ENCODE results near the gene SIL1.
"Not testable (repeated sequence)": the region's sequence is repeated elsewhere in the genome, so short reads cannot be mapped to it uniquely, and the experiment has no call there.

Gene SIL1

DNA sequence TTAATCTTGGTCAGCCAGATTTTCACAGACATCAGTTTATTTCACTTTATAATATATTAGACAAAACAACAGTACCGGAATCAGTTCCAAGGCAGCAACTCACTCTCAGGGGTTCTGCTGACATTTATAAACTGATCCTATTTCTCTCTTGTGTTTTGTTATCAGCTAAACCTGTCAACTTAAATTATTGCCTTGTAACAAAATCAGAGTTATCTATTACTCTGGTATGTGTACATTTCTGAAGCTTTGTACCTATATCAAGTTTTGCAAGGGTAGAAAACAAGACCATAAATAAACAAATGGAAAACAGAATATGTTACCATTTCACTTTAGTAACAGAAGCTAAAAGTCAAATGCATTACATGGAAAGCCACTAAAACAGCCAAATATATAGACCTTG is 122.1 kb downstream of the SIL1 start:
- in situ Hi-C loops (cut with HindIII; ENCODE audit: low sequenced_read_pairs): no loop called here

GRCh38 chr5:139075066-139076050 is 122.8 kb downstream of the SIL1 start:
- in situ Hi-C loops (cut with HindIII; ENCODE audit: low sequenced_read_pairs): no loop called here

DNA sequence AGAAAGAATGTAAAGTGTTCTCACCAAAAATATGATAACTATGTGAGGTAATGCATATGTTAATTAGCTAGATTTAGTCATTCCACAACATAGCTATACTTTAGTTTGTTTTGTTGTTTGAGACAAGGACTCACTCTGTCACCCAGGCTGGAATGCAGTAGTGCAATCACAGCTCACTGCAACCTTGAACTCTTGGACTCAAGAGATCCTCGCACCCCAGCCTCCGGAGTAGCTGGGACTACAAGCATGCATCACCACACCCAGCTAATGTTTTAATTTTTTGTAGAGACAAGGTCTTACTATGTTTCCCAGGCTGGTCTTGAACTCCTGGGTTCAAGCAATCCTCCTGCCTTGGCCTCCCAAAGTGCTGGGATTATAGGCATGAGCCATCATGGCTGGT is 124.2 kb downstream of the SIL1 start:
- in situ Hi-C loops (cut with HindIII; ENCODE audit: low sequenced_read_pairs): not testable (repeated sequence)

DNA sequence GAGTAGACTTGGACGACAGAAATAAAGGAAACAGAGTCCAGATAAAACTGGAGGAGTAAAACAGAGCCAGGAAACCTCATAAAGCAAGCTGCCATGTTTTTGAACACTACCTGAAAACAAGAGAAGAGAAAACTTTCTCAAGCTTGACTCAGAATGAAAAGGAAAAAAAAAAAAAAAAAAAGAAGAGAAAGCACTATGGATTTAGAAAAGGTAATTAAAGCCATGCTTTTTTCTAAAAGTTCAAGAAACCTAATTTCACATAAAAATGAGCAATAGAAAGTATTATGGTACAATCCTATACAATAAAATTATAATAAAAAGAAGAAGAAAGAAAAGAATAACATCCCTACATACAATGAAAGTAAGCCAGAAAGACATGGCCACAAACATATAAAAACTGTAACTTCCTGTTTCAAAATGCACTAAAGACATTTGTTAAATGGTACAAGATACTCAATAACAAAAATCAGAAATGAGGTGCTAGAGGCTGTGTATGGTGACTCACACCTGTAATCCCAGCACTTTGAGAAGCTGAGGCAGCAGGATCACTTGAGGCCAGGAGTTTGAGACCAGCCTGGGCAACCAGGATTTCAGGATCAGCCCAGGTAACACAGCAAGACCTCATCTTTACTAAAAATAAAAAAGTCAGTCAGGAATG is 129.5 kb downstream of the SIL1 start:
- in situ Hi-C loops (cut with HindIII; ENCODE audit: low sequenced_read_pairs): no loop called here

DNA sequence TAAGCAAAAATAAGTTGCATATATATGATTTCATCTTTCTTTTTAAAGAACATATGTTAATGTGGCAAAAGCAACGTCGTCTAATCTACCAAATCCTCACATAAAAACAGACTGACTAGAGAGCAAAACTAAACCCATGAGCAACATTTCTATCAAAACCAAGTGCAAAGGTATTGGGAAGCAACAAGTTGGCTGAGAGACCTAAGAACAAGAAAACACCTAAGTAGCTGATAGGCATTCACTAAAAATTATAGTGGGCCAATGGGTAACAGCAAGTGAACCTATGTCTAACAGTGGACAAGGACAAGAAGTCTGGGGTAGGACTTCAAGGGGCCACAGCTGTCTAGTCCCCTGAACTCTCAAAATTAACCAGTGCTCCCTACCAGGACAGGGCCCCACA is 130.1 kb downstream of the SIL1 start:
- in situ Hi-C loops (cut with HindIII; ENCODE audit: low sequenced_read_pairs): no loop called here

GRCh38 chr5:139065306-139065705 is 132.9 kb downstream of the SIL1 start:
- in situ Hi-C loops (cut with HindIII; ENCODE audit: low sequenced_read_pairs): no loop called here

GRCh38 chr5:139064613-139065012 is 133.6 kb downstream of the SIL1 start:
- in situ Hi-C loops (cut with HindIII; ENCODE audit: low sequenced_read_pairs): no loop called here

DNA sequence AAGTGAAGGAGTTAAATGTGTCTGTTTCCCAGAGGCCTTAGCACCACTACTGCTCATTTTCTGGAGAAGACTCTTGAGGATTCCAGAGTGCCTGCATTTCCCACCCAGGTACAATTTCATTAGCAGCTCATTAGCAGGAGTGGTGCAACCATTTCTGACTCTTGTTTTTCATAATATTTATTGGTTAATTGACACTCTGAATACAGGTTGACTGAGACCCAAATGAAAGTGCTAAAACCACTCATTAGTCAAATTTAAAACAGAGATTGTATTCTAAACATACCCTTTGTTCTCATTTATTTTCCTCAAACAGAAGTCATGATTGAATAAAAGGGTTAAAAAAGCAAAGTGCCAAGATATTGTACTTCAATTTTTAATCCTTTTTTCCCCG is 134.5 kb downstream of the SIL1 start:
- in situ Hi-C loops (cut with HindIII; ENCODE audit: low sequenced_read_pairs): no loop called here

DNA sequence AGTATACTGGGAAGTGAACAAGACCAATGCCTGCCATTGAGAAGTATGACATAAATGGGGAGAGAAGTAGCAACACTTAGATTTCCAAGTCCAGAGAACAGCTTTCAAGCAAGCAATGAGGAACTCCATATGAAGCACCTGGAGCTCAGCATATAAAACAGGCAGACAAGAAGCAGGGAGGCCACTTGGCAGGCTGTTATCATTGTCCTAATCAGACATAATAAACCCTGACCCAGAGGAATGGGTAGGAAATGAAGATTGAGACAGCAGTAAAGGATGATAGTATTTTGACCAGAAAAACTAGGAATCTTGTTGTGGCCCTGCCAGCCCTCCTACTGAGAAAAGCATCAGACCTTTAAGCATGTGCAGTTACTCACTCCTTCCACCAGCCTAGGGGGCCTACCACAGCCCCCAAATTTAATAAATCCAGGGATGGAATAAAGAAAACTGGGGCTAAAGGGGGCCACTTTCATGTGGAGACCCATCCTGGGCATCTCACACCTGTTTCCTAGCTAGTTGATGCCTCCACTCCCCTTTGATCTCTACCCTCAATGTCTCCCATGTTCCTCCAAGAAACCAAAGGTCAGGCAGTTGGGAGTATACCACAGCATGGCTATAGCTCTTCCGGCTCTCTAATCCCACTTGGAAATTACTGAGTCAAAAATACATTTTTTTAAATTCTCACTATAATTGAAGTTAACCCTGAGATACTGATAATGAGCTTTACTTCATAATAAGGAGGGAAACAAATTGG is 135.1 kb downstream of the SIL1 start:
- in situ Hi-C loops (cut with HindIII; ENCODE audit: low sequenced_read_pairs): no loop called here

GRCh38 chr5:139061856-139062255 is 136.3 kb downstream of the SIL1 start:
- in situ Hi-C loops (cut with HindIII; ENCODE audit: low sequenced_read_pairs): no loop called here

GRCh38 chr5:139061274-139061673 is 136.9 kb downstream of the SIL1 start:
- in situ Hi-C loops (cut with HindIII; ENCODE audit: low sequenced_read_pairs): no loop called here

DNA sequence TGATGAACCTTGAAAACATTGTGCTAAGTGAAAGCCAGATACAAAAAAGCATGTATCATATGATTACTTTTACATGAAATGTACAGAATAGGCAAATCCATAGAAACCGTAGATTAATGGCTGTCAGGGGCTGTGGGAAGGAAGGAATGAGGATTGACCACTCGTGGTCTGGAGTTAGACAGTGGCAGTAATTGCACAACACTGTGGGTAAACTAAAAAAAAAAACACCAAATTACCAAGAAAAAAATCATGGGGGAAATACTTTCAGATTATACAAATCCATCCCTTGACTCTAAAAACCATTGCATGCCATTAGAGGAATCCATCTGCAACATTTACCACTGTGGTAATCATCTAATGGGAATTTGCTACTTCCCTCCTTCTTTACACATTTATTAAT is 140.0 kb downstream of the SIL1 start:
- in situ Hi-C loops (cut with HindIII; ENCODE audit: low sequenced_read_pairs): no loop called here

GRCh38 chr5:139057045-139057939 is 140.9 kb downstream of the SIL1 start:
- in situ Hi-C loops (cut with HindIII; ENCODE audit: low sequenced_read_pairs): not testable (repeated sequence)

- in situ Hi-C loops (cut with HindIII; ENCODE audit: low sequenced_read_pairs): no loop called here
These were observed 145.2 kb downstream of the SIL1 start for GRCh38 chr5:139052975-139053374.

- in situ Hi-C loops (cut with HindIII; ENCODE audit: low sequenced_read_pairs): no loop called here
These were observed 146.8 kb downstream of the SIL1 start for GRCh38 chr5:139051392-139051791.

DNA sequence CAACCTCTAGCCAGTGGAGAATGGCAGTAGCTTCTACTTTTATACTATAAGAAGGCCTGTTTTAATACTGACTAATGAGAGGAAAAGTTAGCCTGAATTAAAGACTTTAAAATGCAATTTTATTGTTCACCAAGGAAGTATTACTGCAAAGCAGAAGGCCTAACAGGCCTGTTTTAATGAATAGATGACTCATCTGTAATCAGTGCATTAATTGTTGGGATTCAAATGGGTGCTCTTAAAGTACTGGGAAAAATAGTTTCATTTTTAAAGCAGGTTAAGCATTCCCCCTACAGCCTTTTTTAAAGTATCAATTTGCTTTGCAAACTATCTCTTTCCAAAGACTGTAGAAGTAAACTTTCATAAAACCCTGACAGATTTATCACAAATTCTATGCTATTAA is 147.7 kb downstream of the SIL1 start:
- in situ Hi-C loops (cut with HindIII; ENCODE audit: low sequenced_read_pairs): no loop called here

DNA sequence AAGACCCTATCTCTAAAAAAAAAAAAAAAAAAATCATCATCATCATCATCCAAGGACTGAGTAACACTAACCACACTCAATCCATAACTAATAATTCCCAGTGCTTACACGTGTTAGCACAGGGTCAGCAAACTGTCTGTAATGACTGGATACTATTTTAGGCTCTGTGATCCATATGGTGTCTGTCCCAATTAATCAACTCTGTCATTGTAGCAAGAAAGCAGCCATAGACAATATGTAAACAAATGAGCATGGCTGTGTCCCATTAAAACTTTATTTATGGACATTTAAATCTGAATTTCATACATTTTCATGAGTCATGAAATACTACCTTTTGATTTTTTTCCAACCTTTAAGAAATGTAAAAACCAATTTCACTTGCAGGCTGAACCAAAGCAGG is 148.4 kb downstream of the SIL1 start:
- in situ Hi-C loops (cut with HindIII; ENCODE audit: low sequenced_read_pairs): no loop called here

DNA sequence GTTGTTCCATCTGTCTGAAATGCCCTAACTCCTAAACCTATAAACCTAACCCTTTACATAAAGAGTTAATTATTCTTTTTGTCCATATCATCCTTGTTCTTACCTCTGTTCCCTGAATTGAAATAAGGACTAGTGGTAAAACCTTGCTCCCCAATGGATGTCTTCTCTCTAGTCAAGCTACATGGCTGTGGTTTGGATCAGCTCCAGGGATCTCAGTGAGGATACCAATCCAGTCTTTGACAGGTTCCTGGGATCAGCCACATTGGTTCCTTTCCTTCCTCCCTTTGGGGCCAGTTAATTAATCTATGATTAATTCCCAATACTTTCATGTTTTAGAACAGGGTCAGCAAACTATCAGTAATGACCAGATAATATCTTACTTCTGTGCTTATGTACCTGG is 151.6 kb downstream of the SIL1 start:
- in situ Hi-C loops (cut with HindIII; ENCODE audit: low sequenced_read_pairs): no loop called here

GRCh38 chr5:139043157-139043905 is 154.8 kb downstream of the SIL1 start:
- in situ Hi-C loops (cut with HindIII; ENCODE audit: low sequenced_read_pairs): no loop called here

DNA sequence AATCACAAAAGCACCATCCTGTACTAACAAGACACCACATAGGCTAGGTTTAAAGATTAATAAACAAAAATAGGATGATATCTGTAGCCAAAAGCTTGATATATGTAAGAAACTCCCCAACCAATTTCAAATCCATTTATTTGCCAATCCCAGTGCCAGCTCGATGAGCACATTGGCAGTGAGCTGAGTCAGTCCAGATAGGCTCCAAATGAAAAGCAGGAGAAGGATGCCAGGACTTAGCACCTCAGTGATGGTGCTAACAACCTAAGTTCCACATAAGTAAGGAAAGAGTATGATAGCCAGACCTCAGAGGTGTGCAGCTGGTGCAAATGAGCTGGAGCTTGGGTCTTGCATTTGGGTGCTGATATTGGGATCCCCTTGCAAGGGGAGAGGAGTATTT is 158.1 kb downstream of the SIL1 start:
- in situ Hi-C loops (cut with HindIII; ENCODE audit: low sequenced_read_pairs): no loop called here

Data from DLD1 (cell line).